AG09309 (cell line): ENCODE results near the gene CAPN5.

ENCODE experiments used
- DNase-seq: peaks from one replicate; pipeline ENCODE4 v3.0.0-alpha.2; 2010; ENCODE audit warnings: low read depth
- H3K4me3 ChIP-seq: 2 replicates; pipeline ENCODE4 v1.5.1; 2011; ENCODE audit warnings: mild to moderate bottlenecking, low read depth, low read length, moderate library complexity; ENCODE audit not compliant: control insufficient read depth
- CTCF ChIP-seq: IDR thresholded peaks from 2 replicates; pipeline ENCODE4 v1.5.1; 2011; ENCODE audit warnings: mild to moderate bottlenecking, low read depth, low read length, inconsistent platforms; ENCODE audit not compliant: insufficient read depth, control insufficient read depth; ENCODE audit errors: missing control alignments

CAPN5 gene

GRCh38 chr11:77124488-77124887 is 57.7 kb downstream of the CAPN5 start:
- DNase-seq, result no peak
- H3K4me3 ChIP-seq, result no peak overlapping the region
- no peak for TF ChIP-seq CTCF

- TF ChIP-seq CTCF, result no peak
- H3K4me3 ChIP-seq, result no peak overlapping the region
- no peak for DNase-seq
Measured at GRCh38 chr11:77125191-77125590, 58.4 kb downstream of the CAPN5 start.

- TF ChIP-seq CTCF, result no peak
- no peak overlapping the region for H3K4me3 ChIP-seq
- no peak for DNase-seq
Measured at GRCh38 chr11:77125695-77126094, 58.9 kb downstream of the CAPN5 start.

- no peak overlapping the region for H3K4me3 ChIP-seq
- DNase-seq, result no peak
- TF ChIP-seq CTCF, result no peak
Measured at GRCh38 chr11:77126156-77126775, 59.5 kb downstream of the CAPN5 start.

- DNase-seq, result no peak
- no peak for TF ChIP-seq CTCF
- peak overlapping the region; percentile 58 for H3K4me3 ChIP-seq
Measured at GRCh38 chr11:77126861-77127234, 60.1 kb downstream of the CAPN5 start.

- peak; percentile 99 for TF ChIP-seq CTCF
- DNase-seq, result no peak
- peak overlapping the region; percentile 58 for H3K4me3 ChIP-seq
Measured at GRCh38 chr11:77127235-77127911, 60.6 kb downstream of the CAPN5 start.
